HG02973 (cell line): ENCODE data around the gene MPIG6B.

Experiments
- ATAC-seq: cut with Tn5 transposase; IDR thresholded peaks from one replicate; pipeline ENCODE4 v1.9.1; 2021; ENCODE audit warnings: moderate library complexity; ENCODE audit not compliant: unreplicated experiment

Gene MPIG6B

DNA sequence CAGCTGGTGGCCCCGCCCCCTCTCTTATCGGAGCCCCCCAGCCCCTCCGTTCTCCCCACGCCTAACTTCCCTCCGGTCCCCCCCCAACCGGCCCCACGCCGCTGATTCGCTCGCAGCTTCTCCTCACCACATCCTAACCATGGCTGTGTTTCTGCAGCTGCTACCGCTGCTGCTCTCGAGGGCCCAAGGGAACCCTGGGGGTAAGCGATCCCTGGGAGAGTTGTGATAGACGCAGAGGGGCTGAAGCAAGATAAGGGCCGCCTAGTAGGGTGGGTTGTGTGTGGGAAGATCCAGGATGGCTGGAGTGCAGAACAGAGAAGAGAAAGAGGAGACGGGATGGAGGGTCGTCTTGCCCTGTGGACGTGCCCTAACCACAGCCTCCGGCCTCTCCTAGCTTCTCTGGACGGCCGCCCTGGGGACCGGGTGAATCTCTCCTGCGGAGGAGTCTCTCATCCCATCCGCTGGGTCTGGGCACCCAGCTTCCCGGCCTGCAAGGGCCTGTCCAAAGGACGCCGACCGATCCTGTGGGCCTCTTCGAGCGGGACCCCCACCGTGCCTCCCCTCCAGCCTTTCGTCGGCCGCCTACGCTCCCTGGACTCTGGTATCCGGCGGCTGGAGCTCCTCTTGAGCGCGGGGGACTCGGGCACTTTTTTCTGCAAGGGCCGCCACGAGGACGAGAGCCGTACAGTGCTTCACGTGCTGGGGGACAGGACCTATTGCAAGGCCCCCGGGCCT lies at the start of gene MPIG6B:
TSS of gene MPIG6B (plus strand) at position 129 of the 735 bp plus-strand sequence. CDS start at position 140, 11 bp downstream.
- no peak for ATAC-seq

GRCh38 chr6:31676322-31676903 lies 46.8 kb upstream of the MPIG6B start:
- ATAC-seq: no peak

DNA sequence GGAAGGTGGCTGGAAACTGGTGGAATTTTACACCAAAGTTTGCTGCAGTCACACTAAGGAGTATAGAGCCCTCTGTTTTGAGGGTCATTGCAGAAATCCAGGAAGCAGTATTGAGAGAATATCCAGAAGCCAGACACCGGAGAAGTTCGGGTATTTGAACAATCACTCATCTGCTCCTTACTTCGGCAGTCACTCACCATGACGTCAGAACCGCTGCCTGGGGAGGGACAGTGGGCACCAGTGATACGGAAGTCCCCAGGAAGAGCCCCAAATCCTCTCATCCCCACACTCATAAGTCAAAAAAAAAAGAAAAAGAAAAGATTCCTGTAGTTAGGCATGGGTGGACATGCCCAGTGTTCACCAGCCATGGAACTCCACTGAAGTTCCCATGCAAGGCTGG lies 46.3 kb upstream of the MPIG6B start:
- ATAC-seq: no peak

DNA sequence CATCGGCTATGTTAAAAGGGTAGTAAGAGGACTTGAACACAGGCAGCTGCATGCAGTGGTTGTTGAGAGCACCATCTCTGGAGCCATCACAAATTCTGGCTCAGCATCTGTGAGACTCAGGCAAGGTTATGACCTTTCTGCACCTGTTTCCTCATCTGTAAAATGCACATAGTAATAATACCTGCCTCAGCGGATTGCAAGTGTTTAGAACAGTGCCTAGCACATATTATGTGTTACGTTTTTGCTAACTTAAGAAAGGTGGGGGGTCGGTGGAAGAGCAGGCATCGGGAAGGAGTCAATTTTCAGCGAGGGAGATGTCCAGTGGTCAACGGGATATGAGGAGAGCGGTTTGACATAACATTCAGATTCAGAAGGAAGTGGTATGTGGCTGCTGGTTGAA lies 45.2 kb upstream of the MPIG6B start:
- ATAC-seq: no peak

DNA sequence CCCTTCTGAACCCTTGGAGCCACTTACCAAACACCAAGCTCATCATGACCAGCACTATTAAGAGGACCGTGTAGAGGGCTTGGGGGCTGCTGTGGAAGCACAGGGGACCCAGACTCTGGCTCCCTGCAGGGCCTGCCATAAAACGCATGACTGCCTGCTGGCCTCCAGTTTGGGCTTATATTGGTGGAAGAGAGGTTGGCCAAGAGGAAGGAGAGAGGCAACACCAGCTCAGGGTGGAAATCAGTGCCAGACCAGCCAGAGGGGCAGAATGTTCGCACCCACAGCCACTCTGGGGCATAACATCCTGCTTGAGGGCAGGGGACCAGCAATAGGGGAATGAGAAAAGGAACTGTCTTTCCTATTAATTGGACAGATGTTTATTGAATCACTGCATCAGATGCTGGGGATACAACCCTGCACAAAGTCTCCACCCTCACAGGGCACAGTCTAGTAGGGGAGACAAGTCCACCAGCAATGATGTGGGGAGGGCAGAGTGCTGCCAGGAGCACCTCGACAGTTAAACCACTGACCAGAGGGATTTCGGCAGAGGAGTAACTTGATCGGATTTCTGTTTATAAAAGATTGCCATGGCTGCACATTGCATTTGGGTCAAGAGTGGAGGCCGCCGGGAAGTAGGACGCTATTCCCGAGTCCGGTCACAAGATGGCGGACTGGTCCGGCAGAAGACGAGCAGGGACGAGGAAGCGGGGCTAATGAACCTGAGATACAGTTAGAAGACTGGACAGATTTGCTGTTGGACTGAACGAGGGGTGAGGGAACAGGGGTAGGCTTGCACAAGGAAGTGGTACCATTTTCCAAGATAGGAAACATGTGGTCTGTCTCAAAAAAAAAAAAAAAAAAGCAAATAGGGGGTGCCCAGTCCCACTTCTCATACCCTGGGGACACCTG lies 42.7 kb upstream of the MPIG6B start, which contains the start of gene LY6G5C:
TSS of gene LY6G5C (minus strand) at position 842 of the 909 bp plus-strand sequence. CDS start at position 148, 694 bp downstream.
- no peak for ATAC-seq

DNA sequence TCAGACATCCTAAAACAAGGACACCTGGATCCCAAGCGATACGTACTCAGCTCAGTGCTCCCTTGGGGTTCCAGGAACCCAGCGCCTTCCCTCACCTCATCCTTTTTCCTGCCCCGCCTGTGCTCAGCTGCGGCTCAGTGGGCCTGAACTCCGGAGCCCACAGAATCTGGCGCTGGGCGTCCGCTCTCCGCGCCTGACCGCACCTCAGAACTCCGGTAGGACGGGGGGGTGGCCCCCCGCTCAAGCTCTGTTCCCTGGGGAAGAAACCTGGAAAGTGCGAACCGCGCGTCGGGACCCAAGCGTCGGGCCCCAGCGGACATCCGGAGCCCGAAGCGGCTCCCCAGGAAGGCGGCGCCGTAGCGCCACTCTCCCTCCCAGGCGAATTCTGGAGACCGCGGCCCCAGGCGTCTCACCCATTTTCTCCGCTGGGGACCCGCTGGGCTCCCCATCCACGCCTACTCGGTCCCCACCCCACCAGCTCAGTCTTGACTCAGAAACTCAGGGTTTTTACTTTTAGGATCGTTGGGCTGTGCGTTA lies 42.0 kb upstream of the MPIG6B start:
- no peak for ATAC-seq

DNA sequence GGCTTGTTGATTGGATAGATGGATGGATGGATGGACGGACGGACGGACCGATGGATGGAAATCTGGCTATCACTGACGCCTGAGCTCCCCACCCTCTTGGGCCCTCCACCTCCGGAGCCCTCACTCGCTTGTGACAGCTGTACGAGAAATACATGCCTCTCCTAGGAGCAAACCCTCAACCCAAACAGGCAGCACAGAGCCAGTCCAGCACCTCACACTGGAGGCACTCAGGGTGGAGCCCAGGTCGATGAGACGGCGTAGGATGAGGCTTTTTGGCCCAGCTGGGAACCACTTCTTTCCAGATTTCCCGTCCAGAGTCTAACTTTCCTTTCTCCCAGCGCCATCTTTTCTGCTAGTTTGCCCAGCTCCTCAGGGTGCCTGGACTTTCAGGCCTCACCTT lies 39.6 kb upstream of the MPIG6B start:
- no peak for ATAC-seq

DNA sequence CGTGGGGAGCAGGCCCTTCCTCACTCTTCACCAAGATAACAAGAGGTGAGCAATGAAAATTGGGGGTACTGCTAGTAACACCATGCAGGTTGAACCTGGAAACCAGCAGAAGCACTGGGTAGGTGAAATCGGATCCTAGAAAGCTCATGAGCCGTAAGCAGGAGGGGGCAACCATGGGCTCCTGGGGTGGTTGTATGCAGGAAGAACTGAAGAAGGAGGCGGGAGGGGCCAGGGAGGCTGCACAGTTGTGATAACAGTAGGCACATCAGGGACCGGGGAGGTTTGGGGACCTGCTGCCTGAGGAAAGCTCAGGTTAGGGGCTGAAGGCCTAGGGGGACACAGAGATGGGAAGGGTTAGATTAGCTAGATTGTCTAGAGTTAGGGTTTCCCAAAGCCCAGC lies 36.7 kb upstream of the MPIG6B start:
- no peak for ATAC-seq

- no peak for ATAC-seq
These were observed 35.9 kb upstream of the MPIG6B start for GRCh38 chr6:31687321-31687720.

DNA sequence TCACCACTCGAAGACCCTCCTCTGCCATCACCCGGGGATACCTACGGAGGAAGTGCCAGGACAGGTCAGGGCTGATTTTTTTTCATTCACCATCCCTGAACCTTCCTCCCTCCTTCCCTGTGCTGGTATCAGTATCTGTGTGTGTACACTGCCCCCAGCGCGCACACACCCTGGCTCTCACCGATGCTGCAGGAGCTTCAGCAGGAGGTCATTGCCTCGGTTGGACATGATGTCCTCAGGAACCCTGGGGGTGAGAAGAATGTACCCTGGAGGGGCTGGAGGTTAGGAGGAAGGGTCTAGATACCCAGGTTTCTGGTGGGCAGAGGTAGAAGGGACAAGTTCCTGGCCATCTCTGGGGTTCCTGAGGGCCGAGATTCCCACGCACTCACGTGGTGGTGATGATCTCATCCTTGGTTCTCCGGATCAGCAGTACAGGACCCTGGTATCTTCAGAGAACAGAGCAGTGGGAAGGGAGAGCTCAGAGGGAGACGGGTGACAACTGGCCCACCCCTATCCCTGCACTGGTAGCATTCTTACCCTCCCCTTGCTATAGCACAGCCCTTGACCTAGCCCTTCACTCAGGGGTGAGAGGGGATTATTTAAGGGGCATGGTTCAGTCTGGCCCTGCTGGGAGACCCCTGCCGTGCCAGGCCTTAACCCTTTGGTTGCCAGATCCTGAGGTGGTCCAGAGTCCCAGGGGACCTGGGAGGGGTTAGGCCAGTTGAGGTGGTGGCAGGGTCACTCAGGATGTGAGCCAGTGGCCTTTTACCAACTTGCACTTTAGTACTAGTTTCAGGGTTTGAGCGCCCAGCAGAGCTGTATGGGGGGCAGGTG lies 35.1 kb upstream of the MPIG6B start:
- ATAC-seq: no peak

DNA sequence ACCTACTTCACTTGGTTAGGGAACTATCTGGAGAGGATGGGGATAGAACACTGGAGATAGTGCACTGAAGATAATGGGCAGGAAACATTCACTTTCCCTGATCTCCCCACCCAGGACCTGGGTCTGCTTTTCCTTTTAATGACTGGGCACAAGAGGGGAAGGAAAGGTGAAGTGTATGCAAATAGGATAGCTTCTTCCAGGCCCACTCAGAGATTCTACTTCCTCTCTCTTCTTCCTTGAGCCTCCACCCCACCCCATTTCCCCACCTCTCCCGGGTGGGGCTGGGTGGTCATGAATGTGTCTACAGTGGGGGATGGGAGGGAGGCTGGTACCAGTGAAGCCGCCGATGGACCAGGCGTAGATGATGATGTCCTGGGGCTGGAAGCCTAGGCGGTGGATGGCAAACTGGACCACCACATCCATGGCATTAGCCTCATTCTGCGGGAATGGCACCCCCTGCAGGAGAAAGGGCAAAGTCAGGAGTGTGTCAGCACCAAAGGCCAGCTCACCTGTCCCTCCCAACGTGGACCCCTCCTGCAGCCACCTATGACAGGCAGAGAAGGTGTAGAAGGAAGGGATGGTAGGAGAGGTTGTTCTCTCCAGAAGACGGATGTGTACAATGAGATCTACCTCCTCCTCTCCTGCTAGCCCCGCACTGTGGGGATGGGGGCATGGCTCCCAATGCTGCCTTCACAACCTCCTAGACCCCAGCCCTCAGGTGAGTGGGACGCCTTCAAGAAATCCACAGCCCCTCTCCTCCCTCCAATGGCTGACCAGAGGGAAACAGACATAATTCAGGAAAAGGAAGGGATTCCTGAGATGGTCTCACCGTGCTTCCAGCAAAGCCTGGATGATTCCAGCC lies 33.7 kb upstream of the MPIG6B start:
- ATAC-seq: no peak

DNA sequence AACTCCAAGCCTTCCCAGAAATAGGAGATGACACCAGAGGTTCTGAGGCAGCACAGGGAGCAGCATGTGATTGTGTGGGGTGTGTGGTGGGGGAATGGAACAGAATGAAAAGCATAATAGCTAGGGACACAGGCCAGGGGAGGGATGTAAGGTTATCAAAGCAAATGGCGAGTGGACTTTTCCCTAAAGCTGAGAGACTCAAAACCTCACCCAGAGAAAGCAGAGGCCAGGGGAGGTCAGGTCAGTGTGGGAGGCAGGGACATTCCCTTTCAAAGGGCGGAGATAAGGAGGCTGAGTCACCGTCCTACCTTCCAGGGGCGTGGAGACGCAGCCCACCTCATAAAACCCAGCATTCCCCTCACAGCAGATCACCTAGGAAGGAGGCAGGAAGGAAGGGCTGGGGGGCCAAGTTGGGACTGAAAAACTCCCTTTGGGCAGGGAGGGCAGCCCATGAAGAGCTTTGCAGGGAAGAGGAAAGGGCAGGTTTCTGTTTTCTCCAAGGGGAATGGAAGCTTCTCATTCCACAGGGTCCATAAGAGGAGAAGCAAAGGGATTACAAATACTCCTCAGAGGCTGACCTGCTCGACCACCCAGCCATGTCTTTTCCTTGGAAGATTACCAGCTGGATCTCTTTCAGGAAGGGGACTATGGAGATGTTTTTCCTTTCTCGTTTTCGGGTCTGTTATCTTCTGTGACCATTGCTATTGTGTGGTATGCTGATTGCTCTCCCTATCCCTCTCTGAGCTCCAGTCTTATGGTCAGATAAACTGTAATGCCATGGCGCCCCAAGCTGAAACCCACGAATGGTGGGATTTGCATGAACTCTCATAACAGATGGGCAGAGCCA lies 32.7 kb upstream of the MPIG6B start:
- ATAC-seq: no peak

- ATAC-seq: no peak
These were observed 32.1 kb upstream of the MPIG6B start for GRCh38 chr6:31691078-31691463.

- ATAC-seq: no peak
These were observed 31.5 kb upstream of the MPIG6B start for GRCh38 chr6:31691564-31692108.

DNA sequence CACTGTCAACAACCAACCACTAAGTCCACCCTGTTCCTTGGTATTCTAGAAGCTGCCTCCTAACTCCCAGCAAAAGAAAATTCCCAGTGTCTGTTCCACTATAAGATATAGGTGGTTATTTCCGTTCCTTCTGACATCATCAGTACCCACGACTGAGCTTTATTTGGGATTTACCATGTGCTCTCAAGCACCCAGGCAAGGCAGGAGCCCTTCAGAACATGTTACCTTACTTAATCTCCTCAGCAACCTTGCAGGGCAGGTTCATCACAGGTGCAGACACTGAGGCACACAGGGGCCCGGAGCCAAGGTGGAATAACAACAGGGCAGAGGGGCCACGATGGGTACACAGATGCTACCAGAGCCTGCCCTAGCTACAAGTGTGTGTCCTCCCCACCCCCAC lies 30.8 kb upstream of the MPIG6B start:
- no peak for ATAC-seq

- no peak for ATAC-seq
These were observed 30.3 kb upstream of the MPIG6B start for GRCh38 chr6:31692886-31693285.

GRCh38 chr6:31693535-31693934 lies 29.6 kb upstream of the MPIG6B start:
- ATAC-seq: no peak

- no peak for ATAC-seq
These were observed 25.6 kb upstream of the MPIG6B start for GRCh38 chr6:31697555-31697954.
